HG03378 (cell line): Measurements from ENCODE around the gene ULK1.
"Not testable (repeated sequence)": the region's sequence is repeated elsewhere in the genome, so short reads cannot be mapped to it uniquely, and the experiment has no call there.

Experiments used
- ATAC-seq: cut with Tn5 transposase; IDR thresholded peaks from one replicate; pipeline ENCODE4 v1.9.1; 2021; ENCODE audit warnings: mild to moderate bottlenecking, moderate library complexity; ENCODE audit not compliant: unreplicated experiment

The ULK1 gene

DNA sequence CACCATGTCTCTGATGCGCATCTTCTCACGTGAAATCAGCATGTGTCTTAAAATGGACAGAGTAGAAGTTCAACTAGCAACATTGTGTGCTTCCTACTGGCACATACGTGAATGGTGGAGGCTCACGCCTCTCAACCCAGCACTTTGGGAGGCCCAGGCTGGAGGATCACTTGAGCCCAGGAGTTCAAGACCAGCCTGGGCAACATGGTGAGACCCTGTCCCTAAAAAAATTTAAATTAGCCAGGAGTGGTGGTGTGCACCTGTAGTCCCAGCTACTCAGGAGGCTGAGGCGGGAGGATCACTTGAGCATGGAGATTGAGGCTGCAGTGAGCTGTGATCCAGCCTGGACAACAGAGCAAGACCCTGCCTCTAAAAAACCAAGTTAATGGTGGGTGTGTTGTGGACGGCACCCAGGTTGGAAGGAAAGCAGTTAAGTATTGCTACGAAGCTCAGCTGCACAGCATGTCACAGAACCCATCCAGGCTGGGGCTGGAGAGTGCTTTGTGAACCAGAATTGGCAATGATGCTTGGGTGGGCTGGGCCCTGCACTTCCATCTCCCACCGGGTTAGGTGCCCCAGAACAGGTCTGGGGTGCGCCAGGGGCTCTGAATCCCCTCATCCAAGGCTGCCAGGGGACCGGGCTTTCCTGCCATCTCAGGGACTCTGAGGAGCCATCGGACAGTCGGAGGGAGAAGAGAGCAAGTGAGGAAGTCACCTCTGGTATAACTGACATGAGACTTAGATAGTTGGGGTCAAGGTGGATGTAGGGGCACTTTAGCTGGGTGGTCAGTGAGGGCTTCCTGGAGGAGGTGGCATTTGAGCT lies 33.0 kb upstream of the ULK1 start:
- ATAC-seq: no peak

GRCh38 chr12:131862084-131862441 lies 32.4 kb upstream of the ULK1 start:
- no peak for ATAC-seq

GRCh38 chr12:131862600-131862993 lies 31.8 kb upstream of the ULK1 start:
- ATAC-seq: no peak

DNA sequence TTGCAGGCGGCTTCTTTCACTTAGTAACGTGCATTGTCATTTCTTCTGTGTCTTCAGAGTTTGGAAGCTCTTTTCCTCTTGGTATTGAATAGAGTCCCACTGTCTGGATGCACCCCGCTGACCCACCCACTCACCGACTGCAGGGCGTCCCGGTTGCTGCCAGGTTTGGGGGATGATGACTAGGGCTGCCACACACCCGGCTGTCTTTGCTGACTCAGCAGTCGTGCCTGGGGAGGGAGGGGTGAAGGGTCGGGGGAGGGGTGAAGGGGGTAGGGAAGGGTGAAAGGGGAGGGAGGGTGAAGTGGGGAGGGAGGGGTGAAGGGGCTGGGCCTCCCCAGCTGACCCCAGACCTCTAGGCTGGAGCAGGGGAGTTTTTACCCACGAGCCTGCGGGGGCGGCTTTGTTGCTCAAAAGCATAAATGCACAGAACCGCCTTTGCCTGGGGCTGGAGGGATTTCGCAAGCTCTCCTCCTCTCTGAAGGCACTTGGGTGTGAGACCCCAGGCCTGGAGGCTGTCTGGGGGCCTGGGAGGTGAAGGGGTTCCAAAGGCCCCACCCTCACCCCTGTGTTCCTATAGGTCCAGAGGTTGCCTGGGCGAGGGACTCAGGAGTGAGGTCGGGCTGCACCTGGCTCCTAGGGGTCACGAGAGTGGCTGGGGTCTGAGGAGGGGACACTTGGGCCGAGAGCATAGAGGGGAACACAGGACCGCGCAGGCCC lies 31.3 kb upstream of the ULK1 start:
- ATAC-seq: no peak

DNA sequence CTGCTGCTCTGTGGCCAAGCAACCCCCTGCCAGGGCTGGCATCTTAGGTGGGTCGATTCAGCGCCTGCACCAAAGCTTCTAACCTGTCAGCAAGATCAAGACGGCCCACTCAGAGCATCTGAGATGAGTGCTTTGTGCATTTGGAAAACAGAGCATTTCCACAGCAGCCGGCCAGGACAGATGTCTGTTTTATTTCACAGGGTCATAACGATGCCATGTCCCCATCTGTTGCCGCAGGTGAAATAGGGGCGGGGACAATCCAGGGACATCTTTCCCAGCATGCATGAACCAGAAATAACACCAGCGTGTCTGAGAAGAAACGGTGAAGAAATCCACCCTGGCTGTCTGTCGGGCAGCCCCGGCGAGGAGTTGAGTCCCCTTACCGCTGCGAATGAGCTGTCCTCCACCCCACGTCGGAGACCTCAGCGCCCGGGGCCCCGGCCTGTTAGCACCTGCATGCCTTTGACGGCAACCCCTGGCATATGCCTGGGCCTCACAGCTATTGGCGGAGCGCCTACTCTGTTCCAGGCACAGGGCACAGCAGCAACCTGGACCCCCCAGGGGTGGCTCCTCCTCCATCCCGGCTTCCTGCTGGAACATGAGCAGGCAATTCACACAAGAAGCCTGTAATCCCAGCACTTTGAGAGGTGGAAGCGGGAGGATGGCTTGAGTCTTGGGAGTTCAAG lies 30.6 kb upstream of the ULK1 start:
- ATAC-seq: no peak

DNA sequence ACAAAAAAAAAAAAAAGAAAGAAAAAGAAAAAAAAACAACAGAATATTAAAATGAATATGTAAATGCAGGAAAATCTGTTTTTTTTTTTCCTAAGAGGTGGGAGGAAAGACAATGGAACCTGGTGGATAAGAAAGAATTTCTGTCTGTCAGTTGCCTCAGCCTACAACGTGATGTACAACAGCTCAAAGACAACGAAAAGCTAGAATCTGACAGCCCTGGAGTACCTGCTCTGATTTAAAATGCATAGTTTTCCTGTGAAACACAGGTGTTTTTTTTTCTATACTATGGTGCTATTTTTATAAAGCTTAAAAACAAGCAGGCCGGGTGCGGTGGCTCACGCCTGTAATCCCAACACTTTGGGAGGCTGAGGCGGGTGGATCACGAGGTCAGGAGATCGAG lies 30.0 kb upstream of the ULK1 start:
- no peak for ATAC-seq

DNA sequence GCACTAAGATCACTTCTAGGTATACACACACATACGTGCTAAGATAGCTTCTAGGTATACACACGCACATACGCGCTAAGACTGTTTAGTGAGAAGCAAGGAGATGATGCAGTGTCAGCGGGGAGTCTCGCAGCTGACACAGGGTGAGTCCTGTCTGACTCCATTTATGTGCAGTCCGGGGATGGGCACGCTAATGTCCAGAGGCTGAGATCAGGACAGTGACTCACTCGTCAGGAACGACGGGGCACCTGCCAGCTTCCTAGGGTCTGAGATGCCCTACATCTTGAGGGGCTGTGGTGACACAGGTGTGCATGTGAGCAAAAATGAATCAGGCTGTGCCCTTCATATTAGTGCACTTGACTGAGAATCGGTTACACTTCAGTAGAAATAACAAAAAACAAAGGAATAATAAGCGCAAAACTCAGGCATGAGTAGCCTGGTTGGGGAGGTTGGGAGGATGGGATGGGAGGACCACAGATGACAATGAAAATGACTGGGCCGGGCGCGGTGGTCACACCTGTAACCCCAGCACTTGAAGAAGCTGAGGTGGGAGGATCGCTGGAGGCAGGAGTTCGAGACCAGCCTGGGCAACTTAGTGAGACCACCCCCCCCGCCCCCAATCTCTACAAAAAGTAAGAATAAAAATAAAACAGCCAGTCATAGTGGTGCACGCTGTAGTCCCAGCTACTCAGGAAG lies 29.1 kb upstream of the ULK1 start:
- no peak for ATAC-seq

DNA sequence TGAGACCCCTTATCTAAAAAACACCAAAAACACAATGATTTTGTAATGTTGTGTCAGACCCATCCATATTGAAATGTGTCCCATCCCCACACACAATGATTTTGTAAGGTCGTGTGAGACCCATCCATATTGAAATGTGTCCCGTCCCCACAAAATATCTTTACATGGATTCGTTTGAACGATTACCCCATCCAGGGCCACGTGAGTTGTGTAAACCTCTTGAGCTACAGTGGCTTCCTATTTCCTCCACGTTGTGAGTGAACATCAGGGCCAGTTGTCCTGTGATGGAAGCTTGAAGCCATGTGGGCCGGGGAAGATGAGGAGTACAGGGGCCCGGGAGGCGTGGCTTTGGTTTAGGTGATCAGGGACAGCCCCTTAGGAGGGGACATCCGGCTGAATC lies 27.0 kb upstream of the ULK1 start:
- ATAC-seq: no peak

- no peak for ATAC-seq
These were observed 26.3 kb upstream of the ULK1 start for GRCh38 chr12:131867891-131868675.

GRCh38 chr12:131869871-131870418 lies 24.5 kb upstream of the ULK1 start:
- no peak for ATAC-seq

GRCh38 chr12:131871677-131872076 lies 22.7 kb upstream of the ULK1 start:
- no peak for ATAC-seq

DNA sequence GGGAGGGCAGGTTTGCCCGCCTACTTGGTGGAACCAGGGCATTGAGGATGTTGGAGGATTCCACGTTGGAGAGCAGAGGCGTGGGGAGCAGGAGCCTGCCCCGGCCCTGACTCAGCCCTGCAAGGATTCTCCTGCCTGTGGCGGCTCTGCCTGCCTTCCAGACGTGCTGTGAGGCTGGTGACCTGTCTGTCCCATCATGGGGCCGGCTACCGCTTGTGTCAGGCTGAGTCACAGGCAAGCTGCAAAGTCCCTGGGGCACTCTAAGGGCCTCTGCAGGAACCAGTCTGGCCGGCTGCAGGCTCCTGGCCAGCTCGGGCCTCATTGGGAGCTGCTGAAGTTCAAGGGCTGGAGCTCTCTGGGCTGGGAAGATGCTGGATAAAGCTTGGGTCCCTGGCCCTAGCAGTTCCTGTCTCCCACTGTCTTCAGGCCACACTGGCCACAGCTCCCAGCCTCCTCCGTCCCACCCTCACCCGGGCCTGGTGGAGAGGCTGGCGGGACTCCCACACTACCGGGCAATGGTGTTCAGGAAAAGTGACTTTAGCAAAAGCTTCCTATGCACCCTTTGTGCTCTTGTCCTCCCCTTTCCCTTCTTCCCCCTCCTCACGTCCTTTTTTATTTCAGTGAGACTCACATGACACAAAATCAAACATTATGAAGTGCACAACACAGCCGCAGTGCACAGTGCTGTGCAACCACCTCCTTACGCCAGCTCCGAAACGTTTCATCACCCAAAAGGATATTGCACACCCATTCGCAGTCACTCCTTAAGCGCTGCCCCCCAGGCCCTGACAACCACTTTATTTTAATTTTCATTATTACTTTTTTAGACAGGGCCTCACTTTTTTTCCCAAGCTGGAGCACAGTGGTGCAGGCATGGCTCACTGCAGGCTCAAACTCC lies 22.0 kb upstream of the ULK1 start:
- no peak for ATAC-seq

DNA sequence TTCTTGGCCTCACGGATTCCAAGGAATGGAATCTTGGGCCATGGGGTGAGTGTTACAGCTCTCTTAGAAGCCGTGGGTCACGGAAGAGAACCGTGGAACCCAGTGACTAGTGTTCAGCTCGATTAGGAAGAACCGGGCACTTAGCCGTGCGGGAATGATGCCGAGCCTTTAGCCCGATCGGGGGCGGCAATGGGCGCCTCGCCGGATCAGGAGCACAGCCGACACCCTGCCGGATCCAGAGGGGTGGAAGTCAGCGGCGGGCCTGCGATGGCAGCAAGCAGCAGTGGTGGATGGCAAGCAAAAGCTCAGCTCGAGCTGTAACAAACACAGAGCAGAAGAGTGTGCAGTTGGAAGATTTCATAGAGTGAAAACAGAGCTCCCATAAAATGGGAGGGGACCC lies 21.1 kb upstream of the ULK1 start:
- no peak for ATAC-seq

DNA sequence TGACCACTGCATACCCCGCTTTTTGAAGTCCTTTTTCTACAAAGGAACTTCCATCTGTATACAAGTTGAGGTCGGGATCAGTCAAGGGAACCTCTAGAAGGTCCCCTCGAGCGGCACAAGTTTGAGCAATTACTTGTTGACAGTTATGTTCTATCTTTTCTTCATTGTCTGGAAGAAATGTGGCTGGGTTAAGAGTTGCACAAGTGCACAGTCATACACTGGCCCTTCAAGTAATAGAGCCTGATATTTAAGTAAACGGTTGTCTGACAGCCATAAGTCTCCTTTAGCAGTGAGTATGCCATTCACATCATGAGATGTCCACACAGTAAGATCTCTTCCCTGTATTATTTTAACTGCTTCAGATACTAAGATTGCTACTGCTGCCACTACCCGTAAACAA lies 19.4 kb upstream of the ULK1 start:
- not testable (repeated sequence) for ATAC-seq

GRCh38 chr12:131877216-131877615 lies 17.2 kb upstream of the ULK1 start:
- ATAC-seq: not testable (repeated sequence)

DNA sequence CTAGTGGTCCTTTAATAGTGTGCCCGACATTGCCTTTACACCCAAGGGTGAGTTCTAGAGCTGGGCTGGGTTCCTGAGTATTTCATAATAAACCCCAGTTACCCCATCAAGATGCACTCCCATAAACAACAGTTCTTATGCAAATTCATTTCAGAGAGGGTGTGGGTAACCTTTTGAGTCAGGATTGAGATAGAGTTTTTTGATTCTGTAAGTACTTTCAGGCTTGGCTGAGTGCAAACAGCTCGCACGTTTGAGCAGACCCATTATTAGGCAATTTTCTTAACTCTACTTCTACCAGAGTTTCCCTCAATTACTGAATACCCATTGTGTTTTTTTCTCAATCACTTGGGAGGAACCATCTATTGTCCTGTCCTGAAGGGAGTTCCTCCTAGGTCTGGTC lies 16.0 kb upstream of the ULK1 start:
- ATAC-seq: not testable (repeated sequence)

DNA sequence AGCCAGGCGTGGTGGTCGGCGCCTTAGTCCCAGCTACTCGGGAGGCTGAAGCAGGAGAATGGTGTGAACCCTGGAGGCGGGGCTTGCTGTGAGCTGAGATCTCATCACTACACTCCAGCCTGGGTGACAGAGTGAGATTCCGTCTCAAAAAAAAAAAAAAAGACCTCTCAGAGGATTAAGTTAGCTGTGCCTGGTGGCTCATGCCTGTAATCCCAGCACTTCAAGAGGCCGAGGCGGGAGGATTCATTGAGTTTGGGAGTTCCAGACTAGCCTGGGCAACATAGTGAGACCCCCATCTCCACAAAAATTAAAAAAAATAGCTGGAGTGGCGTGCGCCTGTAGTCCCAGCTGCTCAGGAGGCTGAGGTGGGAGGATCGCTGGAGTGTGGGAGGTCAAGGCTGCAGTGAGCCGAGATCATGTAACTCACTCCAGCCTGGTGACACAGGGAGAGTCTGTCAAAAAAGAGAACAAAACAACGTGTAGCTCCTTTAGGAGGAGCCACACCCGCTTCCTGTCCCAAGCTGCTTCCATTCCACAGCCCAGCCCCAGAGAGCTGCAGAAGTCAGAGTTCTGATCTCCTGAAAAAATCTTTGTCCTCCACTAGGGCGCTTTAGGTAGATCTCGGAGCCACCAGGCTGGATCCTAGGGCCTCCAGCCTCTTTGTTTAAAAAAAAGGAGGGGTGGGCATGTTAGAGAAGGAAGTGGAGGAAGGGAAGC lies 11.5 kb upstream of the ULK1 start:
- ATAC-seq: no peak

- no peak for ATAC-seq
These were observed 10.9 kb upstream of the ULK1 start for GRCh38 chr12:131883521-131883900.

DNA sequence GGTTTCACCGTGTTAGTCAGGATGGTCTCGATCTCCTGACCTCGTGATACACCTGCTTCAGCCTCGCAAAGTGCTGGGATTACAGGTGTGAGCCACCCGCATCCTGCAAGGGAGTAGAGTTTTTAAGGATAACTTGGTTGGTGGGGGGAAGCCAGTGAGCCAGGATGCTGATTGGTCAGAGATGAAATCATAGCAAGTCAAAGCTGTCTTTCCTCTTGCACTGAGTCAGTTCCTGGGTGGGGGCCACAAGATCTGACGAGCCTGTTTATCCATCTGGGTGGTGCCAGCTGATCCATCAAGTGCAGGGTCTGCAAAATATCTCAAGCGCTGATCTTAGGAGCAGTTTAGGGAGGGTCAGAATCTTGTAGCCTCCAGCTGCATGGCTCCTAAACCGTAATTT lies 9.3 kb upstream of the ULK1 start:
- ATAC-seq: not testable (repeated sequence)
